Stimulated activated naive CD4-positive, alpha-beta T cell treated with Interleukin-2 at 50 U/mL for 16 hours (primary cell): ENCODE measurements around the gene PLEKHO2.

Experiments used
- DNase-seq: peaks from one replicate; lab custom pipeline; 2025; lab: John Stamatoyannopoulos, UW

PLEKHO2 gene

DNA sequence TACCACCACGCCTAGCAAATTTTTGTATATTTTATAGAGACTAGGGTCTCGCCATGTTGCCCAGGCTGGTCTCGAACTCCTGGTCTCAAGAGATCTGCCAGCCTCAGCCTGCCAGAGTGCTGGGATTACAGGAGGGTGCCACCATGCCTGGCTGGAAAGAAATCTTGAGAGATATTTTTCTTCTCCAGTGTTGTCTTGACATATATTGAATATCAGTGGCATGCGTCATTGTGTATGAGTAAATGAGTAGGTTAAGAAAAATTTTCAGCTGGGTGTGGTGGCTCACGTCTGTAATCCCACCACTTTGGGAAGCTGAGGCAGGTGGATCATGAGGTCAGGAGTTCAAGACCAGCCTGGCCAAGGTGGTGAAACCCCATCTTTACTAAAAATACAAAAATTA, 12.7 kb upstream of the PLEKHO2 start:
- no peak for DNase-seq

DNA sequence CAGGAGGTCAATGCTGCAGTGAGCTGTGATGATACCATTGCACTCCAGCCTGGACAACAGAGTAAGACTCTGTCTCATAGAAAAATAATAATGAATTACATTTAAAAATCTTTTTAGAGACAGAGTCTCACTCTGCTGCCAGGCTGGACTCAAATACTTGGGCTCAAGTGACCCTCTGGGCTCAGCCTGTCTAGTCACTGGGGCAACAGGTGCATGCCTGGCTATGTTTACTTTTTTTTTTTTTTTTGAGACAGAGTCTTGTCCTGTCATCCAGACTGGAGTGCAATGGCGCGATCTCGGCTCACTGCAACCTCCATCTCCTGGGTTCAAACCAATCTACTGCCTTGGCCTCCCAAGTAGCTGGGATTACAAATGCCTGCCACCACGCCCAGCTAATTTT, 8.0 kb upstream of the PLEKHO2 start:
- no peak for DNase-seq

DNA sequence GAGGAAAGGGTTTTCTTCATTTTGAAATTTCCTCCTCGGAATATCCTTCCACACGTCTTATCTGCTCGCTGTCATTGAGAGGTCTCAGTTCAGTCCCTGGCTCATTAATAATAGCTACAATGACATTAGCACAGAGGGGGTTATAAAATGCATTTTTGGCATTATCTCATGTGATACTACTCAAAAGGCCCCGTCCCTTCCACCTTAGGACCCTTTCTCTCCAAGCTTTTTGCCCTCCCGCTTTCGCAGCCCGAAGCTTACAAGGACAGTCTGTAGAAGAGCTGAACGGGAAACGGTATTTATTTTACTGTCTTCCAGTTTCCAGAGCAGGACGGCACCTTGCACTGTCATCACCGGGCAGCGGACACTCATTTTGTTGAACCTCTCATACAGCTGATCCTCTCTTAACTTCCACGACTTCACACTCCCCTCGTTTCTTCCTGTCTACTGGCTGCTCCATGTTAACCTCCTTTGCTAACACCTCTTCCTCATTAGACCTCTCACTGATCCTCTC, 5.6 kb upstream of the PLEKHO2 start:
- DNase-seq: no peak

DNA sequence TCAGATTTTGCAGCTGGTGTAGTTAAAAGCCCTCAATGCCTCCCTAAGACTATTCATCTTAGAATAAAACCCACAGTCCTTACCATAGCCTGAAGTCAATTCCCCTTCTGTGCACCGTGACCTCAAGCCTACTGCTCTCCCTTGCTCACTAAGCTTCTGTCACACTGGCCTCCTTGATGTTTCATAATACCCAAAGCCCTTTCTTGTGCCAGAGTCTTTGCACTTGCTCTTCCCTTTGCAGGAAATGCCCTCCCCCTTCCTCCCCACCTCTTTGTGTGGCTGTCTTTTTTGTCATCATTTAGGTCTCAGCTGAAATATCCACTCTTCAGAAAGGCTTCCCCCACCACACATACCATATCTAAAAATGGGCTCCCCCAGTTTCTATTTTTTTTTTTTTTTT, 4.2 kb upstream of the PLEKHO2 start:
- DNase-seq: no peak

DNA sequence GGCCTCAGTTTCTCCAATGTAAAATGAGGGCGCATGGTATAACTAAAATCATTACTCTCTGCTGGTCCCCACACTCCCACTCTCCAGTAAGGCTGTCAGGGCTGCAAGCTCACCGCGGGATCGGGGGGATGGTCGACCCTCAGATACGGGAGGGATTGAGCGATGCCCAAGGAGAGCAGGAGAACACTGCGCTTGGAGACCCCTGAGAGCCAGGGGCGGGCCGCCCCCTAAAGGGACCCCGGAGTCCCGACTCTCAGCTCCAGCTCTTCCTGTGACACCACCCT, 713 bp upstream of the PLEKHO2 start:
- DNase-seq: no peak

DNA sequence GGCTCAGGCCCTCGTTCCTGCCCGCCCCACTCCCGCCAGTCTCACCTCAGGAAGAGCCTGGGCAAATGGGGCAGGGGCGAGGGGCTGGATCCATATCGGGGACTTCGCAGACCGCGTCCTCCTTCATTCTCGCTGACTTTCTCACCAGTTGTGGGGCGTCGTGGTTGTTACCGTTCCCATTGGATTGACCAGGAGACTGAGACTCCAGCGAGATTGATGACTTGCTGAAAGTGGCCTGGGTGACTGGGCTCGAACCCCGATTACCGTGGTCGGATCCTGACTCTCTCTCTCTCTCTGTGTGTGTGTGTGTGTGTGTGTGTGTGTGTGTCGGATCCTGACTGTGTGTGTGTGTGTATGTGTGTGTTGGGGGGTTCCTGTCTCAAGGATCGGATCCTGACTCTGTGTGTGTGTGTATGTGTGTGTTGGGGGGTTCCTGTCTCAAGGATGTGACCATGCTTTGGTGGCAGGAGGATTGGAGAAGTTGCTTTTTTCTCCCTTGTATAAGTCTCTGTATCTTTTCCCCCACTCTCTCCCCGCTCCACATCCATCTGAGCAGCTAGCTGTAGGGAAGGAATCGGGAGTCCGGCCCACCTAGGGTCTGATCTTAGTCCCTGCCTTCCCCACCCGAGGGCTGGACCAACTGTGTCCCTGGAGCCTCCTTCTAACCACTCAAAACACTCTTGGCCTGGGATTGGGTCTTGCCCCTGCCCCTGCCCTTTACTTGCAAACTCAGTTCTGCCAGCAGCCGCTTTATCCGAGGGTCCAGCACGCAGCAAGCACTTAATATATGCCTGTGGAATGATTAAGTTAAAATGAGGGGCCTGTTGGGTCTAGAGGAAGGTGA, 603 bp downstream of the PLEKHO2 start:
- DNase-seq: peak; percentile 35

DNA sequence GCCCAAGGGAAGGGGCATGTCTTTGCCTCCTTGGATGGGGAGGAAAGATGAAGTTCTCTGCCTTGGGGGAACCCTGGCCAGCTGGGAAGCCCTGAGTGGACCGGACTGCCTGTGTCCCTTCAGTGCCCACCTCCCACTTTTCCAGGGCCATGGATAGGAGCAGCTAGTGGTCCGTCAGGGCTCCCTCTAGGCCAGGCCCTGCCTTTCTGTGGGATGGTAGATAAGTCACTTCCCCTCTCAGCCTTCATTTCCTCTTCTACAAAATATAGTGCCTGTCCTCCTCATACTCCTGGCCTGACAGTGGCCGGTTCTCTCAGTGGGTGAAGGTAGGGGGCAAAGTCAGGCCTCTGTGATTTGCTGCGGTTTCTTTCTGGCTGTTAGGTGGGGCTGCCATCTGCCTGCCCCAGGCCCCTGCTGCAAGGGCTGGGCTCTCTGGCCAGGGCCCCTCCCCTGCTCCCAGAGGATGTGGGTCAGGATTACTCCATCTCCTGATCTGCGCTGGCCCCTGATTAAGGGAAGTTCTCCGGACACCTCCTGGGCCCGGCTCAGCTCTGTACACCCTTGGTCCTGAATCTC, 1.4 kb downstream of the PLEKHO2 start:
- no peak for DNase-seq

DNA sequence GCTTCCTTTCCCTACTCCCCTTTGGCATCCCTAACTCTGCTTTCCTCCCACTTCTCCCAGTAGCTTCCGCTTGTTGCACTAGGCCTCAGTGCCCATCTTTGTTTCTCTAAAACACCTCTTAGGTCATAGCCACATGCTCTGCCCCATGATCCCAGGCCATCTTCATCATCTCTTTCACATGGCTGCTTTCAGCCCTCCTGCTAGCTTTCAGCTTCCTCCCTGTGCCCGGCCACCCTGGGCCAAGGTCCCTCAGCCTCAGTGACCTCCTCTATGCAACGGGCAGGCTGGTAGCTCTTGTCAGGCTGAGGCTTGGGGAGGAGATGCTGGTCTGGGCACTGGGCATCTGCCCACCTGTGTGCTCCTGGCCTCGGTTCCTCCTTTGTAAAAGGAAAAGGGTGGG, 2.3 kb downstream of the PLEKHO2 start:
- no peak for DNase-seq

DNA sequence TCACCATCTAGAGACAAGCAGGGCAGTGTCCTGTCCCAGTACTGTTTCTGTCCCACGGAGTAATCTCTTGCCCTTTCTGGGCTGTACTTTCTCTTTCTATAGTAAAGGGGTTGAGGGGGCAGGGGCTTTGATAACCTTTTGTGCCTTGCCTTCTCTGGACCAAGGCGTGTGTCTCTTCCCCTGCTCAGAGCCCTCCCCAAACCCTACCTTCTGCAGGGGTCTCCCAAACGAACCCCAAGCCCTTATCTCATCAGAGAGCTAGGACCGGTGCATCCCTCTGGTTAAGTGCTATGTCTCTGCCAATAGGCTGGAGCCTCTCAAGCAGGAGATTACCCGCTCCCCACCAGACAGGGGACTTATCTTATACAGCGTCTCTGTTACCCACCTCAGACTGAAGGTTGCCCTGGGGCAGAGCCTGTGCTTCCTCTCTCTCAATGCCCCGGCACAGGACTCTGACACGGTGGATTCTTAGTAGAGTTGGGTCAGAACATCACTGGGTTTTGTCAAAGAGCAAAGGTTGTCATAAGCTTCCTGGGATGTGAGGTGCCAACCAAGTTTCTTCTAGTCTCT, 2.9 kb downstream of the PLEKHO2 start:
- DNase-seq: no peak

DNA sequence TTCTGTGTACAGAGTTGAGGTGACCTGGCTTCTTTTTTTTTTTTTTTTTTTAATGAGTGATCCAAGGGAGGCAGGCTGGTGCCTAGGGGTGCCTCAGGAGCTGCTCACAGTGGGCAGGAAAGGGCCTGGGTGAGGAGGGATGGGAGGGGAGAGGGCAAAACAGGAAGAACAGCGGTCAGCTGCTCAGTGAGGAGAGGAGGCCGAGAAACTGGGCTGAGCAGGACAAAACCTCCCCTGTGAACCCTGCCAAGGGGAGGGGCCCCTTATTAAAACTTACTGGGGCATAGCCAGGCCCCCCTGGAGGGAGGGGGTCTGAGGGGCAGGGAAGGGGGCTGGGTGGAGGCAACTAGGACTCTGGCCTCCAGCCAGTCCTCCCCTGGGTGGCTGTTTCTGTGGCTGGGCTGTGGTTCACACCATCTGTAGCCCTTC, 3.5 kb downstream of the PLEKHO2 start:
- no peak for DNase-seq

DNA sequence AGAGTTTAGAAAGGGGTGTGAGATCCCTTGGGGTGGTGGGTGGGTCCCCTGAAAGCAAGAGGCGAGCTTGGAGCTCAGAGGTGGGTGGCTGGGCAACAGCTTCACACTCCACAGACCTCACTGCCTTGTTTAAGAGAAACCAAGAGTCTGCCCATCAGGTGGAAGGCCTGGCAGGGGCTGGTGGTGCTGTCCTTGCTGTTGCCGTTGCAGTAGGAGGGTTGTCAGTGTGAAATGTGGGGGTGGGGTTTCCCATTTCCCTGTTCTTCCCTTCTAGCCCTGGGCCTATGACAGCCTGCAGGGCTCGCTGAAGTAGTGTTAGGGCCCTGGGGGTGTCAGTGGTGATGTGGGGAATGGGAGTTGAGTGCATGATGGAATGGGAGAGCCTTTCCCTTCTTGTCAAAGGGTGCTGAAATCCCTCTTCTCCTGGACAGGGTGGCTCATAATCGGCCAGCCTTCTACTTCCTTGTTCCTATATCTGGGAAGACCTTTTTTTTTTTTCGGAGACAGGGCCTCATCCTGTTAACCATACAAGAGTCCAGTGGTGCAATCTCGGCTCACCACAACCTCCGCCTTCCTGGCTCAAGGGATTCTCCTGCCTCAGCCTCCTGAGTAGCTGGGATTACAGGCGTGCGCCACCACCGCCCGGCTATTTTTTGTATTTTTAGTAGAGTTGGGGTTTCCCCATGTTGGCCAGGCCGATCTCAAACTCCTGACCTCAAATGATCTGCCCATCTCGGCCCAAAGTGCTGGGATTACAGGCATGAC, 4.3 kb downstream of the PLEKHO2 start:
- DNase-seq: no peak

DNA sequence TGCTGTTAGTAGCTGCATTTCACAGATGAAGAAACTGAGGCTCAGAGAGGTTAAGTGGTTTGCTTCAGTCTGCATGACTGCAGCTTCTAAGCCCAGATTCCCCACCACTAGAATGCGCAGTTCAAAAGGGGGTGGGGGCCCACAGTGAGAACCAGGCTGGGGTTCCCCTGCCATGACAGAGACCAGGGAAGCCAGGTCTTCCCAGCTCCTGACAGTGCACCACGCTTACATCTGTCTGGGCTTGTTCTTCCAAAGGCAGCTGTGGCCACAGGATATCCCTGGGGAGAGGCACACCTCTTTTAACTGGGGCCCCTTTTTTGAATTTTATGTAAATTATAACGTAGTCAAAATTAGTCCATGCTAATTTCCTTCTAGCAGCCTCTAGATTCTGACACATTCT, 5.3 kb downstream of the PLEKHO2 start:
- DNase-seq: no peak

DNA sequence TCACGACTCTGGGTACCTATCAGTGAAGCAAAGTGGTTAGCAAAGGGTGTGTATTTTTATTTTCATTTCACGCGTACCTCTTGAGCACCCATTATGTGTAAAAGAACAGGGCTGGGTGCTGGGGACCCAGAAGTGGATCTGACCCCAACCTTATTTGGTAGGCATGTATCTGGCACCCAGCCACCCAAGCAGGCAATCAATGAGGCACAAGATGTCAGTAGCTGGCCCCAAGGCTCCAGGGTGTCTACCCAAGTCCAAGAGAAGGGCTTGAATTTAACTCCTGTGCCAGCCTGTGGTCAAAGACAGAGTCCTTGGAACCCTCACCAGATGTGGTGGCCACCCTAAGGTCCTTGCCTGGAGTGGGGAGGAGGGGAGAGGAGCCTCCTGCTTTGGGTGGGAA, 5.7 kb downstream of the PLEKHO2 start:
- DNase-seq: no peak

DNA sequence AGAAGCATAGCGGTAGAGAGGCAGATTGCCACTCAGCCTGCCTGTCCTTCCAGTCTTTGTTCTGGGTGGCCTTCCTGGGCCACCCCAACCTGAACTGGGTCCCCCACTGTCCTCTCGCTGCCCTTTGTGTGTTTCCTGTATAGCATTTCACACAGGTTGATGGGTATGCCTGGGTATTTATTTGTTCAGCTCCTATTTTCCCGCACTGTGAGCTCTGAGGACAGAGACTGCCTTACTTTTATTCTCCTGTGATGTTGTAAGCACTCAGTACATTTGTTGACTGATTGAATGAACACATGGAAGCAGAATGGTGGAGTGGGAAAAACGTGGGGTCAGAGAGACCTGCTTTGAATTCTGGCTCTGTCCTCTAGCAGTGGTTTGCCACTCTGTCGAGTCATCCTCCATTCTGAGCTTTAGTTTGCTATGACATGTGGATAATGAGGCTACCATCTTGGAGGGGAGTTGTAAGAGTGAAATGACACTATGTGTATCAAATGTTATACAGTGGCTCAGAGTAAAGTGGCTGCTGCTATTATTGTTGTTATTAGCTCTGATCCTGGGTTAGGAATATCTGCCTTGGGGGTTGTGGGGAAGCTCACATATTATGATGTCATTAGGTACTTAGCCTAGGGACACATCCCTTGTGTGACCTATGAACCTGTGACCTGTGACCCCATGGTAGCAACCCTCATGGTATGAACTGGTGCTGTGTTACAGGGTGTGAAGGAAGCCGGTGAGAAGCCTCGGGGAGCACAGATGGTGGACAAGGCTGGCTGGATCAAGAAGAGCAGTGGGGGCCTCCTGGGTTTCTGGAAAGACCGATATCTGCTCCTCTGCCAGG, 6.4 kb downstream of the PLEKHO2 start:
- DNase-seq: no peak

DNA sequence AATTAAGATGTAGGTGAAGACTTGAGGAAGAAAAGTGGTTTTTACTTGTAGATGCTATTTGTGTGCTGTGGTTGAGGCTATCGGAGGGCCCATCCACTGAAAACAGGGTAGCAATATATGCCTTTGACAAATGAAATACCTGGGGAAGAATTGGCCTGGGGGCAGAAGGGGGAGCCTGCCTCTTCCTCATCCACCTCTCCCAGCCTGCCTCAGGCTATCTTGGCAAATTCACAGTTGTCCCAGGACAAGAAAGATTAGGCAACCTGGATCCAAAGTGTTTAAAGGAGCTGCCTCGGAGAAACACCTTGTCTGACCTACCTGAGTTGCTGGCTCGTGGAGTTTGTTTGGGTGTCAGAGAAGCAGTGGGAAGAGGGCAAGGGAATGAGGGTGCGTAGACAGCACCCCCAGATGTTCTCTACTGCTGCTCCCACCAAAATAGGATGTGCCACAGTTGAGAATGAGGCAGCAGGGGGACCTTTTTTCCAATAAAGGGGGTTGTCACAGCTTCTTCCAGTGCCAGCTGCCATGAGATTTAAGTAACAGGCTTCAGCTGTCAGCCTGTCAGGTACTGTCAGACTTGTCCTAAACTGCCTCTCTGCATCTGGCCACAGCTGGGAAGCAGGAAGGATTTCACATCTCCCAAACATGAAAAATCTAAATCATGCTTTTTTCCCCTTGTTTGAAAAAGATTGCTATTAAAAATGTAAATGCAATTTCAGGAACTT, 9.2 kb downstream of the PLEKHO2 start:
- DNase-seq: no peak

DNA sequence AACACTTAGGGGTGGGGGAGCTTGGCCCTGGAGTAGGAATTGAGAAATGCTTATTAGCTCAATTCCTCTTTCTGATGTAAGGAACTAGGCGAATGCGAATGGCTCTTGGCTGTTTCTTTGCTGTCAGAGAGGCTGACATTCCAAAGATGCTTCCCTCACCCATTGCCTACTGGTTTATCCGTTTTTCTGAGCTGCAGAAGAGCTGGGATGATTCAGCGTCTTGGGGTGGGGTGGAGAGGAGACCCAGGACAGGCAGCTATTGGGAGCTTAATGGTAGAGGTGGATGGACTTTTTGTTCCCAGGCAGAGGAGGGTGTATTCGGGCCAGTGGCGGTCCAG, 9.8 kb downstream of the PLEKHO2 start:
- DNase-seq: no peak

DNA sequence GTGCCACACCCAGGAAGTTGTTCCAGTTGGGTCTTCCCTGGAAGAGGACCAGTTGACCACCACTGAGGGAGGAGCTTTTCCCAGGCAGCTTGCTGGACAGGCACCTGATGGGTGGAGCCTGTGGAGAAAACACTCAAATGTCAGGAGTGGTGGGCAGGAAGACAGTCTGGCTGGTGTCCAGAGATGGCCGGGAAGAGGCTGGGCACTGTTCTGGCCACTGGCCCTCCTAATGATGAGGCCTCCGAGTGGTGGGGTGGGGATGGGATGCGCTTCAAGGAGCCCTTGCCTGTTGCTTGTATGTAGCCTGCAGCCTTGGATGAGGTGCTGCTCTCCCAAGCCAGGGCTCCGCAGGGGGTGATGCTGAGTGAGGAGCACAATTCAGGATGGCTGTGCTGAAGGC, 12.3 kb downstream of the PLEKHO2 start:
- no peak for DNase-seq

DNA sequence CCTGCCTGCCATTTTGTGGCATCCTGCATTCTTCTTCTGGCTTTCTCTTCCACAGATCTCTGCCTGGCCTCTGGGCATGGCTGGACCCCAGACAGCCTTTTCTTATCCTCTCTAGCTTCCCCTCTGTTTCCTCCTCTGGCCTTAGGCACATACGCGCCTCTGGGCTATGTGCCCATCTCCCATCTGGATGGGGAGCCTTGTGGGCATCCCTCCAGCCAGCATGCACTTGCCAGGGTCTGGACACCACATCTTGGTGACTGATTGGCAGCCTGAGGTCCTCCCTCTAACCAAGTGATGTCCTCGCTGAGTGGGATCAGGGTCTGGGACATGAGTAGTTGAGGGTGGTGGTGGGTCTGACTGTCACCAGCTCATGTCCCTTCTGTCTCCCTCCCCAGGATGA, 12.8 kb downstream of the PLEKHO2 start:
- DNase-seq: no peak

DNA sequence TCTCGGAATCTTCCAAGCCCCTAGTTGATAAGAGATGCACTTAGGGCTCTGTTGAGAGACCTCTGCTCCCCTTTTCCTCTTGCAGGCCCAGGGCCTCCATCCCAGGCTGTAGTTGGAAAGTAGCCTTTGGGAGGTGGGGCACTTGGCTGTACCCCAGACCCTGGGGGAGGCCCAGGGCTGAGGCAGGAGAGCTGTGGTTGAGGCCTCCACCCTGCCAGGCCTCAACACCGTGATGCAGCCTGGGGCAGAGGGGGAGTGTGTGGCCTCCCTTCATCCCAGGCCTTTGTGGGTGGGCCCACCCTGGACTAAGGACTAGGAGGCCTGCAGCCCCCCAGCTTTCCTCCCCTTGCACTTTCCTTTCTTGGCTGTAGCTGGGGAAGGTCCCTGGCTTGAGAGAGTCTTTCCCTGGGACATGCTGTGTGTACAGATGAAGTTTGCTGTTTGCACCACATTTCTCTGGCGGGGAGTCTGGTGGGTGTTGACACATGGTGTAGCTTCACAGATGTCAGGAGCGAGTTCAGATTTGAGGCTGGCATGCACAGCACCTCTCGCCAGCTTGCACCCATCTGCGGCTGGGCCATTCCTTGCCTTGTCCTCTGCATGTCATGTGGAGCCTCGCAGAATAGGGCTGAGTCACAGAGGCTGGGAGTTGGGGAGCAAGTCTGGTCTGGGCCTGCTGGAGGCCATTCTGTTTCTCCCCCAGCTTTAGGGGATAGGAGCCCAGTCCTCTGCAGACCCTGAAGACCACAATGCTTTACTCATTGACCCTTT, 13.7 kb downstream of the PLEKHO2 start:
- DNase-seq: no peak

DNA sequence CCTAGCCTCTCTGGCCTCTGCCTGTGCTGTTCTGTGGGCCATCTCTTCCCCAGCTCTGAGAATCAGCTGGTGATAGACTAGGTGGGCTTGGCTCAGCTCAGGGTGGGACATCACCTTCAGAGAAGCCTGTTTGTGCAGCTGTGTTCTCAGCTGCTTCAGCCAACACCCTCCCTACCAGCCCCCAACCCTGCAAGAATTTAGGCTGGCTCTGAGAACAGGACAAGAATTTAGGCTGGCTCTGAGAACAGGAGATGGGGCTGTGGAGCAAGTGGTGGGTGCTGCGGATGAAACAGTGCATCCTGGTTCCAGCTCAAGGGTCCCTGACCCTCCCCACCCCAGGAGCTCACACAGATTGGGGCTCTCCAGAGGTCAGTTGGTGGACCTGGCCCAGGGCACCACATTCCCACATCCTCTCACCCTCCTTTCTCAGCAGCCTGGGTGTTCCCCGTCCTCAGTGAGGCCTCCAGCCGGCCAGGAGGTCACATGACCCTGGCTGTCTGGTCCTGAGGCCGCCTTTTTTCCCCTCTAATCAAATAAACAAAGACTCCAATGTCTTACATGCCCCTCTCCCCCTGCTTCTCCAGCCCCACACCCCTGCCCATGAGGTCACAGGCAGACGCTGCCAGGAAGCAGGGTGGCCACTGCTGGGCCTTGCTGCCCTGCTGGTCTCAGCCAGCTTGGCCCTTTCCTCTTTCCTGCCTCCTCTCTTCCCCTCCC, 14.9 kb downstream of the PLEKHO2 start:
- DNase-seq: no peak
